Measurements from ENCODE around the gene C1QTNF7. TPM values are rescaled to one million over a fixed set of nuclear protein-coding genes. Genes with fewer than 3 reads are reported as not detected.

Gene C1QTNF7
- total and polyA plus RNA-seq, 2 of the 13 experiments (the other 11 are each of a cell fraction or from before 2014, with no cell fraction given) = not detected

DNA sequence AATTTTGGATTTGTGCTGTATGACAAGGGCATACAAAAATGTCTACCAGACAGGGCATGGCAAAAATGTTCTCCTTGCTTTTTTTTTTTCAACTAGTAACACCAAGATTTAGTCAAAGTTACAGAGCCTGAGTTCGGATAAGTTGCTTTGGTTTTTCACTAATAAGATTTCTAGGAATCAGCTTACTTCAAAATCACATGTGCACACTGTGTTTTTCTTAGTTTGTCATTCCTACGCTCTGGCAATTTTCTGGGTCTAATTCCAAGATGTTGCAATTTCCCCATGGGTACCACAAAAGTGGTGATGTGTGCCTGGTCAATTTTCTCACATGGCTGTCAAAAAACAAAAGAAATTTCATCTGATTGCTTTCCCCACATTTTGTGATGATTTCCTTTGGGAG, 6.3 kb downstream of the C1QTNF7 start:
- H2AFZ ChIP-seq (ENCODE audit: low read length) = no peak overlapping the region
- FAIRE-seq = no peak
- in situ Hi-C loops (cut with HindIII; ENCODE audit: extremely low pct_ligation_motif_present, low pct_unique_long_range_greater_than_20kb) = no loop called here
- no peak for TF ChIP-seq ZBTB7A (CRISPR knock-in tag; IDR thresholded peaks at IDR 0.05)
- no peak for TF ChIP-seq ZFX (CRISPR knock-in tag; IDR thresholded peaks at IDR 0.05; ENCODE audit: low read depth)
- no peak for TF ChIP-seq ZBTB42 (CRISPR knock-in tag; IDR thresholded peaks at IDR 0.05)
- no peak for TF ChIP-seq CEBPB (IDR thresholded peaks at IDR 0.05; ENCODE audit: borderline replicate concordance, low read depth, low read length)
- no peak for TF ChIP-seq ISL2 (CRISPR knock-in tag; IDR thresholded peaks at IDR 0.05)
- TF ChIP-seq, protein P1, sequence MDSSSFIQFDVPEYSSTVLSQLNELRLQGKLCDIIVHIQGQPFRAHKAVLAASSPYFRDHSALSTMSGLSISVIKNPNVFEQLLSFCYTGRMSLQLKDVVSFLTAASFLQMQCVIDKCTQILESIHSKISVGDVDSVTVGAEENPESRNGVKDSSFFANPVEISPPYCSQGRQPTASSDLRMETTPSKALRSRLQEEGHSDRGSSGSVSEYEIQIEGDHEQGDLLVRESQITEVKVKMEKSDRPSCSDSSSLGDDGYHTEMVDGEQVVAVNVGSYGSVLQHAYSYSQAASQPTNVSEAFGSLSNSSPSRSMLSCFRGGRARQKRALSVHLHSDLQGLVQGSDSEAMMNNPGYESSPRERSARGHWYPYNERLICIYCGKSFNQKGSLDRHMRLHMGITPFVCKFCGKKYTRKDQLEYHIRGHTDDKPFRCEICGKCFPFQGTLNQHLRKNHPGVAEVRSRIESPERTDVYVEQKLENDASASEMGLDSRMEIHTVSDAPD (CRISPR knock-in tag; IDR thresholded peaks at IDR 0.05) = no peak
- no peak for TF ChIP-seq HMG20B (CRISPR knock-in tag; conservative IDR thresholded peaks at IDR 0.05)
- no peak for TF ChIP-seq ZNF225 (CRISPR knock-in tag; IDR thresholded peaks at IDR 0.05)
- TF ChIP-seq, protein P2, sequence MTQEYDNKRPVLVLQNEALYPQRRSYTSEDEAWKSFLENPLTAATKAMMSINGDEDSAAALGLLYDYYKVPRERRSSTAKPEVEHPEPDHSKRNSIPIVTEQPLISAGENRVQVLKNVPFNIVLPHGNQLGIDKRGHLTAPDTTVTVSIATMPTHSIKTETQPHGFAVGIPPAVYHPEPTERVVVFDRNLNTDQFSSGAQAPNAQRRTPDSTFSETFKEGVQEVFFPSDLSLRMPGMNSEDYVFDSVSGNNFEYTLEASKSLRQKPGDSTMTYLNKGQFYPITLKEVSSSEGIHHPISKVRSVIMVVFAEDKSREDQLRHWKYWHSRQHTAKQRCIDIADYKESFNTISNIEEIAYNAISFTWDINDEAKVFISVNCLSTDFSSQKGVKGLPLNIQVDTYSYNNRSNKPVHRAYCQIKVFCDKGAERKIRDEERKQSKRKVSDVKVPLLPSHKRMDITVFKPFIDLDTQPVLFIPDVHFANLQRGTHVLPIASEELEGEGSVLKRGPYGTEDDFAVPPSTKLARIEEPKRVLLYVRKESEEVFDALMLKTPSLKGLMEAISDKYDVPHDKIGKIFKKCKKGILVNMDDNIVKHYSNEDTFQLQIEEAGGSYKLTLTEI (CRISPR knock-in tag; conservative IDR thresholded peaks at IDR 0.05) = no peak
- TF ChIP-seq KLF13 (CRISPR knock-in tag; IDR thresholded peaks at IDR 0.05) = no peak
- no peak for TF ChIP-seq TBX3 (IDR thresholded peaks at IDR 0.05; ENCODE audit: borderline replicate concordance)
- TF ChIP-seq, protein P3, sequence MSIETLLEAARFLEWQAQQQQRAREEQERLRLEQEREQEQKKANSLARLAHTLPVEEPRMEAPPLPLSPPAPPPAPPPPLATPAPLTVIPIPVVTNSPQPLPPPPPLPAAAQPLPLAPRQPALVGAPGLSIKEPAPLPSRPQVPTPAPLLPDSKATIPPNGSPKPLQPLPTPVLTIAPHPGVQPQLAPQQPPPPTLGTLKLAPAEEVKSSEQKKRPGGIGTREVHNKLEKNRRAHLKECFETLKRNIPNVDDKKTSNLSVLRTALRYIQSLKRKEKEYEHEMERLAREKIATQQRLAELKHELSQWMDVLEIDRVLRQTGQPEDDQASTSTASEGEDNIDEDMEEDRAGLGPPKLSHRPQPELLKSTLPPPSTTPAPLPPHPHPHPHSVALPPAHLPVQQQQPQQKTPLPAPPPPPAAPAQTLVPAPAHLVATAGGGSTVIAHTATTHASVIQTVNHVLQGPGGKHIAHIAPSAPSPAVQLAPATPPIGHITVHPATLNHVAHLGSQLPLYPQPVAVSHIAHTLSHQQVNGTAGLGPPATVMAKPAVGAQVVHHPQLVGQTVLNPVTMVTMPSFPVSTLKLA (IDR thresholded peaks at IDR 0.05) = no peak
- no peak for TF ChIP-seq CHD2 (IDR thresholded peaks at IDR 0.05; ENCODE audit: low read depth, low read length)
- TF ChIP-seq, protein P4, sequence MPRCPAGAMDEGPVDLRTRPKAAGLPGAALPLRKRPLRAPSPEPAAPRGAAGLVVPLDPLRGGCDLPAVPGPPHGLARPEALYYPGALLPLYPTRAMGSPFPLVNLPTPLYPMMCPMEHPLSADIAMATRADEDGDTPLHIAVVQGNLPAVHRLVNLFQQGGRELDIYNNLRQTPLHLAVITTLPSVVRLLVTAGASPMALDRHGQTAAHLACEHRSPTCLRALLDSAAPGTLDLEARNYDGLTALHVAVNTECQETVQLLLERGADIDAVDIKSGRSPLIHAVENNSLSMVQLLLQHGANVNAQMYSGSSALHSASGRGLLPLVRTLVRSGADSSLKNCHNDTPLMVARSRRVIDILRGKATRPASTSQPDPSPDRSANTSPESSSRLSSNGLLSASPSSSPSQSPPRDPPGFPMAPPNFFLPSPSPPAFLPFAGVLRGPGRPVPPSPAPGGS (CRISPR knock-in tag; IDR thresholded peaks at IDR 0.05) = no peak
- no peak for TF ChIP-seq HOXA7 (CRISPR knock-in tag; IDR thresholded peaks at IDR 0.05)
- TF ChIP-seq, protein P5, sequence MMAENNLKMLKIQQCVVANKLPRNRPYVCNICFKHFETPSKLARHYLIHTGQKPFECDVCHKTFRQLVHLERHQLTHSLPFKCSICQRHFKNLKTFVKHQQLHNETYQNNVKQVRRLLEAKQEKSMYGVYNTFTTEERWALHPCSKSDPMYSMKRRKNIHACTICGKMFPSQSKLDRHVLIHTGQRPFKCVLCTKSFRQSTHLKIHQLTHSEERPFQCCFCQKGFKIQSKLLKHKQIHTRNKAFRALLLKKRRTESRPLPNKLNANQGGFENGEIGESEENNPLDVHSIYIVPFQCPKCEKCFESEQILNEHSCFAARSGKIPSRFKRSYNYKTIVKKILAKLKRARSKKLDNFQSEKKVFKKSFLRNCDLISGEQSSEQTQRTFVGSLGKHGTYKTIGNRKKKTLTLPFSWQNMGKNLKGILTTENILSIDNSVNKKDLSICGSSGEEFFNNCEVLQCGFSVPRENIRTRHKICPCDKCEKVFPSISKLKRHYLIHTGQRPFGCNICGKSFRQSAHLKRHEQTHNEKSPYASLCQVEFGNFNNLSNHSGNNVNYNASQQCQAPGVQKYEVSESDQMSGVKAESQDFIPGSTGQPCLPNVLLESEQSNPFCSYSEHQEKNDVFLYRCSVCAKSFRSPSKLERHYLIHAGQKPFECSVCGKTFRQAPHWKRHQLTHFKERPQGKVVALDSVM (CRISPR knock-in tag; IDR thresholded peaks at IDR 0.05) = no peak
- no peak for TF ChIP-seq ZNF431 (CRISPR knock-in tag; IDR thresholded peaks at IDR 0.05; ENCODE audit: borderline replicate concordance, low read depth)
- TF ChIP-seq ZNF317 (CRISPR knock-in tag; IDR thresholded peaks at IDR 0.05) = no peak
- no peak for TF ChIP-seq ZNF672 (CRISPR knock-in tag; IDR thresholded peaks at IDR 0.05)

More for the DNA sequence above, 6.3 kb downstream of the C1QTNF7 start:
- H3K4me2 ChIP-seq (ENCODE audit: low read depth, low read length) = no peak overlapping the region
- H4K20me1 ChIP-seq (ENCODE audit: insufficient read depth, low read length) = no peaks in the 10 kb centered on the region
- no TSS peak for BruUV-seq (replicated peaks)
- H3K4me1 ChIP-seq (ENCODE audit: insufficient read depth, low read length) = no peaks in the 10 kb centered on the region
- no peak overlapping the region for H3K4me3 ChIP-seq (replicated peaks in 1 of 3; ENCODE audit: insufficient read depth in 1 of 3, low read depth in 2 of 3, low read length in 3 of 3)
- H3K36me3 ChIP-seq (replicated peaks in 1 of 2; ENCODE audit: control insufficient read depth in 1 of 2, insufficient read depth in 2 of 2, low read length in 2 of 2) = no peaks in the 10 kb centered on the region
- 2% methylated on average over 2 of the region's 2 CpGs for WGBS (ENCODE audit: low lambda C conversion rate)
- ChIA-PET CTCF (ENCODE audit: low intra/inter-chr PET ratio, low total read pairs) (no interaction called here), POLR2A (no interaction called here)
- no peak overlapping the region for H3K9ac ChIP-seq (ENCODE audit: insufficient read depth, low read depth, low read length)
- no peaks in the 10 kb centered on the region for H3K79me2 ChIP-seq (ENCODE audit: insufficient read depth, low read length)
- H3K27me3 ChIP-seq (ENCODE audit: control insufficient read depth in 1 of 2, insufficient read depth in 2 of 2, low read length in 2 of 2) = no peaks in the 10 kb centered on the region; a peak in 1 of 5 replicates
- DNase-seq (ENCODE audit: low spot score) (no peak), ATAC-seq (no peak)
- intact Hi-C loops (cut with micrococcal nuclease; ENCODE audit: unreplicated experiment) = no loop called here
- no peak overlapping the region for H3K27ac ChIP-seq (ENCODE audit: extremely low read length, insufficient read depth, low read length)
- no peaks in the 10 kb centered on the region for H3K9me3 ChIP-seq (ENCODE audit: low read length)
